ENCODE measurements around the gene CD8A.
A peak's percentile ranks its signal among the peaks of the same experiment; 100 is the strongest.
"Not testable (repeated sequence)": the region's sequence is repeated elsewhere in the genome, so short reads cannot be mapped to it uniquely, and the experiment has no call there.

Gene CD8A

DNA sequence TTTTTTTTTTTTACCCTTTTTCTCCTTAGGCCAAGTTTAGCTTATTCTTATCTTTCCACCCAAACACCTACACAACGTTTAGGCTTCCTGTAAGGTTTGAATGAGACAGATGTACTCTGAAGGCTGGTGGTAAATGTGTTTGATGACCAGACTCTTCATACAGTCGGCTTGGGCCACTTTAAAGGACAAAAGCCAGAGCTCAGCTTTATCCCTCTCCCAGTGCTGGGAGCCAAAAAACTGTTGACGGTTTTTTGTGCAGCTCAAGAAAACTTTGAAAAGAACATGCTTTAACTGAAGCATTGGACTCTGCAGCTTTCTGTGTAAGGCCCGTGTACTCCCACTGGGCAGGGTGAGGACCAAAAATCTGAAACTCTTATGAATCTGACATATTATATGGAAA, 15.4 kb downstream of the CD8A start:
- no peak for DNase-seq

DNA sequence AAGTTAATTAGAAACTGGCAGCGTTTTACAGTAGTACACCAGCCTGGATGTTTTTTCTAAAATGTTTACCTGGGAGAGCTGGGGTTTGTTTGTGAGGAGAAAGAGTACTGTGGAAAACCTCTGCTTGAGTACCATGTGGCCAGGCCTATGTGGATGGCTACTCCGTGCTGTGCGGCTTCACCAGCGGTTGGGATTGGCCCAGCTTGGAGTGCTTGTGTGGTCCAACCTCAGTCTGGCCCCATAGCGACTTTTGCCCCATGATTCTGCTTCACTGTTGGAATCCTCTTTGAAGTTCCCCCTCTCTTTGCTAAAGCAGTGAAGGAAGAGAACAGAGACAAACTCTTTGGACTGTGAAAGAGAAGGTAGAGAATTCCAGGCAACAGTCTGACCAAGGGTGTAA, 15.9 kb downstream of the CD8A start:
- DNase-seq: no peak

DNA sequence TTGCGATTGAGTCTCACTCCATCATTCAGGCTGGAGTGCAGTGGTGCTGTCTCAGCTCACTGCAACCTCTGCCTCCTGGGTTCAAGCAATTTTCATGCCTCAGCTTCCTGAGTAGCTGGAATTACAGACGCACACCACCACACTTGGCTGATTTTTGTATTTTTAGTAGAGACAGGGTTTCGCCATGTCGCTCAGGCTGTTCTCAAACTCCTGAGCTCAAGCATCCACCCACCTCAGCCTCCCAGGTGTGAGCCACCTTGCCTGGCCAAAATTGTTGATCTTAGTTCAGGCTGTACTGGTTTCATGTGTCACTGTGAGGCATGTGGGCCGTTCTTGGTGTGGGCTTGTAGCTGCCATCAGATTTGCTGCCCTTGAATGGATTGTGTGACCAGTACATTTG, 18.1 kb downstream of the CD8A start:
- DNase-seq: no peak

DNA sequence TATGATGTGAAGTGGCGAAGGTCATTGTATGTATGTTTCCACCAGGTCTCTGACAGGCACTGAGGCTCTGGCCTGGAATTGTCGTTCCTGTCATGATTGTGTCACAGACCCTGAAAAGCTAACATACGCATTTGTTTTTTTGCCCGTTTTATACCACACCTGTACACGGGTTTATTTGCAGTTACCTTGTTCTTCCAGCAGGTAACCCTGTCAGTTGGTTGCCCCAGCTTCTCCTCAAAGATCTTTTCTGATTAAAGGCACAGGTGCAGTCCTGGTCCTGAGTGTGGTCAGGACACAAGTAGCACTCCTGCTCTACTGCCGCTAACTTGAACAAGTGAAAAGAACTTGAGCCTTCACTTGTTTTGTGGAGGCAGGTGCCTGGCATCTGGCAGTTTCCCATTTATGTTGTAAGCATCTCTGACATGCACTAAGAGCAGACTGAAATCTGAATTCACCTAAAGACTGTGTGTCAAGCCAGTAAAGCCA, 19.9 kb downstream of the CD8A start:
- DNase-seq: no peak

DNA sequence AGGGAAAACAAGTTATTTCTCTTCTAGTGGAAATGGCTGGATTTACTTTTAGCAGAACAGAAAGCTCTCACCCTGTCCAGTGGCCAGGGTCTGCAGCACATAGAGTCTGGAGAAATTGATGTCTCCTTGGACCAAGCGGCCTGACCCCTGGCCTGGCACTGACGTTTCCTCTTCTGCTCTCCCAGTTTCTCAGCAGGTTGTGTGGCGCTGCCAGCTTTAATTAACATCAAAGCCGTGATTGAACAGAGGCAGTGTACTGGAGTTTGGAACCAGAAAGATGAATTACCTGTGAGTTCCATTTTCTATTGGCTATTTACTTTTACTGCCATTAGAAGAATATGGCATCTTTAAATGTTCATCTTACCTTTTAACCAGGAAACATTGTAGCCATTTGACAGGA, 20.9 kb downstream of the CD8A start:
- no peak for DNase-seq

DNA sequence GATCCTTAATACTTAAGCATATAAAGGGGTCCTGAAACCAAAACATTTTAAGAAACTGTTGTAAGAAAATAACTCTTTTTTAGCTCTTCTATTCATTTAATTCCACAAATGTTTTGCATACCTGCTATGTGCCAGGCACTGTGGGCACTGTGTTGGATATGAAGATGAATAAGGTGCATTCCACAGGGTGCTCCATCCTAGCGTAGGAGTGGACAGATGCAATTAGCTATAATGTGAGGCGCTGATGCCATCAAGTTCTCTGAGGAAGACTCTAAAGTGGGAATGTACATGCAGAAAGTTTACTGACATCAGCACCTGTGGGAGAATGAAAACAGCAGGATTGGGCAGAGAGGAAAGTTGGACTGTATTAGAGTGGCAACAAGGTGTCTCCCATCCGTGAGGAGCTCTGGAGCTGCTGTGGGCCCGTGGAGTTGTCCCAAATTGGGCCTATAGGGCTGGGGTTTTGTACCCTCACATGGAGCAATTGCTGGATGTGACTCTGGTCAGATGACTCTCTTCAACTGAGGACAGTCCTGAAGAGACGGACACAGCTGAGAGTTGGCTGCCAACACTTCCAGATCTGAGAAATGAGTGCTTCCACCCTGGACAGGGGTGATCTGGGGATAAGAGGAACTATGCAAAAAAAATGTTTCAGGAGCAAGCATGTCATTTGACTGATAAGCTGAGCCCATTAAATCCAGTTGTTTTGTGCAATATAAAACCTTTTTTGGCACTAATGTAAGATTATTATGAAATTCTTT, 22.3 kb downstream of the CD8A start:
- no peak for DNase-seq

DNA sequence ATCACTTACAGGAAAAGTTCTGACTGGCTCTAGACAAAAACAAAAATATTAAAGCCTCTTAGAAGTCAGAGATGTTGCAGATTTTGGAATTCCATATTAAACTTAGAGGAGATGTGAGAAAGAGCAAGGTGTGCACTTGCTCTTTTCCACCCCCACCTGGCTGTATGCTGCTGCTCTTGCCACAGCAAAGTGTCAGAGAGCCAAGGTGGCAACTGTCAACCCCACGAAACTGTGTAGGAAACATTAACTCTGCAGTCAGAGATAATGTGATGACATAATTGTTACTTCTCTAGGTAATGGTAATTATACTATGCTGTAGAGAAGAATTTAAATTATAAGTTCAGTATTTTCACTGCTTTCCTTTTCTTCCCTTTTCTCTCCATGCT, 25.4 kb downstream of the CD8A start:
- no peak for DNase-seq

DNA sequence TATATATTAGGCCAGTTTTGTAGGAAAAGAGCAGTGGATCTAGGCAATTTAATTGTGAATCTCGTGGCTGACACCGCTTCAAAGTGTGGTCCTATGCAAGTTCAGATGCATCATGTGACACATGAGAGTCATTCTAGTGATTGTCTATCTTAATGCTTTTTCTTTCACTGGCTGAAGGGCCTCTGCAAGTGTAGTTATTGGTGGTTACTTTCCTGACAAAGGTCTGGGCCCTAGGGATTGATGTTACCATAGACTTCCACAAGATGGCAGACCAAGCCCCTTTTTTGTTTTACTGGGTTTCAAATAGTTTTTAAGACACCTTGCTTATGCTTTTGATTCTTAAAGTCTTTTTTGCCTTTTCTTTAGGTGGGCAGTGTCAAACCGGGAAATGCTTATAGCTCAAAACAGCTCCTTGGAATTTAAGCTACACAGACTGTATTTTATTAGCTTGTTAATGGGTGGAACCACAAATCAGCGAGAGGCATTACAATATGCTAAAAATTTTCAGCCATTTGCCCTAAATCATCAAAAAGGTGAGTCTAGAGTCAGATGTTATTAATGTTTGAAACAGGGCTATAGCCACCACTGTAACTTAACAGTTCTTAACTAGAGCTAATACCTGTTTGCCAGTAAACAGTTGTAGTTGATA, 25.9 kb downstream of the CD8A start:
- peak; percentile 51 for DNase-seq

DNA sequence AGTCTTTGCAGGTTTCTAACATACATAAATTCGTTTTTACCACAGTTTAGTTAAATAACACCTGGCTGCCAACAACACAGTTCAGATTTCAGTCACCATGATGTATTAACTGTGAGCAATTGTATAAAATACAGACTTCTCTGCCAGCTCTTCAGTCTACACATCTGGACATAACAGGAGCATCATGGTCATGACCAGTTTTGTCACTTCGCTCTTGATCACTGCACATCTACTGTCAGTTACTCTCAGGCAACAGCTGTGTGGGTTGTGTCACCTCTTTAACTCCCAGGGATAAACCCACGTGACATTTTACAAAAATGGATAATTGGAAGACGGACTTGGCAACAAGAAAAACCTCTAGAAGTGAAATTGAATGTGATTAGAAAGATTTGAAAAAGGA, 30.3 kb downstream of the CD8A start:
- DNase-seq: no peak

DNA sequence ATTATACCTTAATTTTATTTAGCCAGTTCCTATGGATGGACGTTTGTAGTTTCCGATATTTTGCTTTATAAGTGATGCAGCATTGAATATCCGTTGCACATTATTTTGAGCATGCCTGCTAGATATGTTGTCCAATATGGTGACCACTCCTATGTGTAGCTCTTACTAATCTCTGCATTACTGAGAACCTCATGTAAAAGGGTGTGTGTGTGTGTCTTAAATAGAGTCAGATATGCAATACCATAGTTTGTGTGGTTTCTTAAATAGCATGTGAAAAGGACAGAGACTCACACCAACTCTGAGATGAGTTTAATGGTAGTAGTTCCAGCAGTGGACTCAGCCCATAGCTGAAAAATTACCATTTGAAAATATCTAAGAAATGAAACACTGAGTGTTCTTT, 32.3 kb downstream of the CD8A start:
- no peak for DNase-seq

DNA sequence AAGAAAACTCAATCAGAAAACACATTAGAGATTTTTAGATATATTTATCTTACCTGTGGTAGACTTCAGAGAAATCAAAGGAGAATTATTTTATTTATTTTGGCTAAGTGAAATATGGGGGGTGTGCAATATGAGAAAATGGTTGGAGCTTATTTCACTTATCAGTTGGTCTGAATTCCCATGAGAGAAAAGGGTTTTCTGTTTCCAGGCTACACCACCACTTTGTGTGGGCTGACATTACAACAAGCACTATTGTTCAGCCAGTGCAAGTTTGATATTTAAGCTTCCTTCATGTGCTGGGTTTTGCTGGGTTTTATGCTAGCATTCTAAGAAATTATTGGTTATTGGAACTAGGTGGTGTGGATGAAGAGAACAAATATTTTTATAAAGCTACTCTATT, 37.1 kb downstream of the CD8A start:
- DNase-seq: no peak

DNA sequence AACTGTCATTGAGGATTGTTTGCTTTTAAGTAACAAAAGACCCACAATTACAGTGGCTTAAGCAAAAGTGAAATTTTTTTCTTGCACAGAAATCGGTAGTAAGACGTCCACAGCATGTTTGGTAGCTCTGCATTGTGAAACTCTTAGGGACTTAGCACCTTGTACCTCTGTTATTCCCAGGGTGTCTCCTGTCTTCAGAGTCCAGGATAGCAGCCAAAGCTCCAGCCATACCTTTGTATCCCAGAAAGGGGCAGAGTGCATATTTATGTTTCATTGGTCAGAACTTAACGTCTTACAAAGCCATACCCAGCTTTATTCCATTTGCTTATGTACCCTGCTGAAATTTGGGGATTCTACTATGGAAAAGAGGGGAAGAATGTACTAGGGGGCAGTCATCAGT, 37.8 kb downstream of the CD8A start:
- no peak for DNase-seq

DNA sequence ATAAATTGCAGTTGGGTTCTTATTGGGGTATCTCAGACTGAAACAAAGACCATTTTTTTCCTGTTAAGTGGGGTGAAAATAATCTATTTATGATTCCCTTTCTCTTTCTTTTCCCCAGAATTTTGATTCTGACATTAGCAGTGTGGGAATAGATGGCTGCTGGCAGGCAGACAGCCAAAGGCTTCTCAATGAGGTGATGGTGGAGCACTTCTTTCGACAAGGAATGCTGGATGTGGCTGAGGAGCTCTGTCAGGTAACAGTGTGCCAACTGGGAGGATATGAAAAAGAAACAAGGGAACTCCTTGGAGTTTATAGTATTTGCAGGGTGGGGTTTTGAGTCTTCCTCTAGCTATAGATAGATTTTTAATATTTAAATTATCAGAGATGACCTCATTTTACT, 38.9 kb downstream of the CD8A start:
- DNase-seq: no peak

DNA sequence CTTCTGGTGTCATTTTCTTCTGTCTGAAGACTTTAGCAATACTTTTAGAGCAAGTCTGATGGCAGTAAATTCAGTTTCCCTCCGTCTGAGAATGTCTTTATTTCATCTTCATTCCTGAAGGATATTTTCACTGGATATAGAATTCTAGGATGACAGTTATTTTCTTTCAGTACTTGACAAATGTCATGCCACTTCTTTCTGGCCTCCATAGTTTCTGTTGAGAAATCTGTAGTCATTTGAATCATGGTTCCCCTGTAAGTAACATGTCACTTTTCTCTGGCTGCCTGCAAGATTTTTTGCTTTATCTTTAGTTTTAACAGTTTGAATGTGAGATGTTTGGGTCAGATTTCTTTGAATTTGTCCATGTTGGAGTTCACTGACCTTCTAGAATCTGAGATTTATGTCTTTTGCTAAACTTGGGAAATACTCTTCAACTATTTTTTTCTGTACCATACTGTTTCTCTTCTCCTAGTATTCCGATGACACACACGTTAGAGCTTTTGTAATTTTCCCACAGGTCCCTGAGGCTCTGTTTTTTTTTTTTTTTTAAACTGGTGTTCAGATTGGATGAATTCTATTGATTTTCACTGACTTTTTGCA, 40.4 kb downstream of the CD8A start:
- no peak for DNase-seq

DNA sequence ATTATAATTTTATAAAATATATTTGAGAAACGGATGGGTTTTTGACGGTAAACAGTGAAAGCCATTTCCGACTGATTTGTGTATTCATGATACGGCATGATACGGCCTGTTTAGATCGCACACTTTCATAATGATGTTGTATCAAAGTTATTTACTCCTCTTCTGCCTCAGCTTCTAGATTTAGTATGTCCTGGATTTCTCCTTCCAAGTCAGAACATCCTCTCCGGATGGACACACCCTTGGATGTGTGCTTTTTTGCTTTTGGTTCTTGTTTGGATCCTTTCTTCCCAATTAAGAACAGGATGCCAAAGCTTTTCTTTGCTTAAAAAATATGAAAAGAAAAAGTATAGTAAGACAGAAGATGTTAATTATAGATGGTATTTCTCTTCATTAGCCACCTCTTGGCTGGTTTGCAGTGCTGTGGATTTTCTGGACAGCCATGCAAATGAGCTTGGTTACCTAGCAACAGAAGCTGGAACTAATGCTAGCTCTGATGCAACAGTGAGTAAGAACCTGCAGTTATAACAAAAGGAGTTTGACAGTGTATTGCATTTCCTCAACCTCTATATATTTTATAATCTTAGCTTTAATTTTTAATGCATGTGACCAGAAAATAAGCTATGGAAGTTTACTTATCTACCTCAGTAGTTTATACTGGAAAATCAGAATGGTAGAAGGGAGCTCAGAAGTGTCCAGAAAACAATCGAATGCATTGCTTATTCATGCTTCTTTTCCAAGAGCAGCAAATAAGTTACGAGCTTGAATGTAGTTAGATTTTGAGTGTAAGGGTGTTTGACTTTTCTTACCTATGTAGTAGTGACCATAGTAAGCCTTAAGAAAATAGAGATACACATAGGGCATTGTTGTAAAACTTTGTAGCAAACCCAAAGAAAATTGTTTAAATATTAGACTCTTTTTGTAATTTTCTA, 42.7 kb downstream of the CD8A start:
- peak; percentile 41 for DNase-seq

DNA sequence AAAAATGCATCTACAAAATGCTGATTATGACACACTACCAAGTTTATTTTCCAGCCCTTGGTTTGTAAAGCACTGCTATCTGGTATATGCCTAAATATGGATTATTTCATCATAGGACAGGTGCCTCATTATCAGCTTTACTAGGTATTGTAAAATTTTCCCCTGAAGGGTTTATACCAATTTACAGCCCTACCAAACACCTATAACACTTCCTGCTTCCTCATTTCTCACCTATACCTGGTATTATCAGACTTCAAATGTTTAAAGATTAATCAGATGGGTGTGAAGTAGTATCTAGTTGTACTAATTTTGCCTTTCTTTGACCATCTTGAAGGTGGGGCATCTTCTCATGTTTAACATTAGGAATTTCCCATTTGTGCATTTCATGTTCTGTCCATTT, 43.8 kb downstream of the CD8A start:
- DNase-seq: no peak

DNA sequence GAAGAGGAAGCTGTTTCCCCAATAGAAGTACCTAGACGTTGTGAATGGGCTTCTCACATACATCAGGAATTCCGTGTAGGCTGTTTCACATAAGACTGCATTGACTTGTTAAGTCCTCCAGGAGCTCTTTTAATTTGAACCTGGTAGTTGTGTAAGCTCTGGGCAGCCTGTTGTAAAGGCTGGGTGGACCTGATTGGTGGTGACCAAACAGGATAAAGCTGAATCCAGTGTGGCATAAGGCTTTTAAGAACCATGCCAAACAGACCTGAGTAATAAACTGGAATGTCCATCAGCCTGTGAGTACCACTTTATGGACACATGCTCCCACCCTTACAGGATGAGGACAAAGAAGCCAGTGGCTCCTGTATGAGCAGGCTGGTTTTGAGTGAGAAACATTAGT, 46.6 kb downstream of the CD8A start:
- no peak for DNase-seq

DNA sequence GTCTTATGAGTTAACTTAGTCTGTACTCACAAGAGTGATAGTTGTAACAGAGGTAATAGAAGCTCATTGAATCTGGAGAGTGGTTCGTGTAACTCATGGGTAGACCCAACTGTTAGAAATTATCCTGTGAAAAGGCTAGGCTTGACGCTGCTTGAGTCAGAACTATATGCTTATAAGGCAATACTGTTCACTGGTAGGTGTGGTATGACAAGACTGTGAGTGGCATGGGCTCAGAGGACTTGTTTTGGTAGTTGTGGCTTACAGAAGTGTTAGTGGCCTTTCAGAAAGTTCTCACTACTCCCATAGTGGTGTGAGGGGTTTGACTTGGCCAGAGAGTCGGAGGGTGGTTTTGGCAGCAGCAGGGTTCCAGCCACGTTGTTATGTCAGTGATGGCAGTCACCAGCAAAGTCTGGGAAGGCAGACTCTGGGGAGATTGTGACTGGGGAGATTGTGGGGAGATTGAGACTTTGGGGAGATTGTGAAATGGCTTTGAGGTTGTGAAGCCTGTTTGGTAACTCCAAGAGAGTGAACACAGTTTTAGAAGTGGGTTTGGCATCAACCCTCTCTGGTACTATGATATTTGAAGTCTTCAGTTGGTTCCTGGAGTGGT, 48.7 kb downstream of the CD8A start:
- peak; percentile 13 for DNase-seq

DNA sequence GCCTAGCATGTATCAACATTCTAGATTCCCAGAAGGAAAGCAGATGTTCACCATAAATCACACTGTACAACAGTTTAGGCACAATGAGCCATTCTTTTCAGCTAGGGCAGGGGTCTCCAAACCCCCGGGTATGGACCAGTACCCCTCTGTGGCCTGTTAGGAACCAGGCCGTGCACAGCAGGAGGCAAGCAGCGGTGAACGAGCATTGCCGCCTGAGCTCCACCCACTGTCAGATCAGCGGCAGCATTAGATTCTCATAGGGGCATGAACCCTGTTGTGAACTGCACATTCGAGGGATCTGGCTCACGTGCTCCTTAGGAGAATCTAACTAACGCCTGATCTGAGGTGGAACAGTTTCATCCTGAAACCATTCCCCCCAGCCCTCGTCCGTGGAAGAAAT, 50.8 kb downstream of the CD8A start:
- not testable (repeated sequence) for DNase-seq

DNA sequence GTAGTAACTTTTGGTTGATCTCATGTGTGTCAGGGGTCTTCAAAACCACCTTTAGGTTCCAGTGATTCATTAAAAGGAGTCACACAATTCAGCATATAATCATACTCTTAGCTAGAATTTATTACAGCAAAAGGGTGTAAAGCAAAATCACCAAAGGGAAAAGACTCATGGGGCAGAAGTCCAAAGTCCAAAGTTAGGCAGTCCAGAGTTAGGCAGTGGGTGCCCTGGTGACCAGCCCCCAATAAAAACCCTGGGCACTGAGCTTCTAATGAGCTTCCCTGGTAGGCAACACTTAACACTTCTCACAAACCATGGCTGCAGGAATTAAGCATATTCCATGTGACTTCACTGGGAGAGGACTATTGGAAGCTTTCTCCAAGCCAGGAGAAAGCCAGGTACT, 51.2 kb downstream of the CD8A start:
- DNase-seq: not testable (repeated sequence)

DNA sequence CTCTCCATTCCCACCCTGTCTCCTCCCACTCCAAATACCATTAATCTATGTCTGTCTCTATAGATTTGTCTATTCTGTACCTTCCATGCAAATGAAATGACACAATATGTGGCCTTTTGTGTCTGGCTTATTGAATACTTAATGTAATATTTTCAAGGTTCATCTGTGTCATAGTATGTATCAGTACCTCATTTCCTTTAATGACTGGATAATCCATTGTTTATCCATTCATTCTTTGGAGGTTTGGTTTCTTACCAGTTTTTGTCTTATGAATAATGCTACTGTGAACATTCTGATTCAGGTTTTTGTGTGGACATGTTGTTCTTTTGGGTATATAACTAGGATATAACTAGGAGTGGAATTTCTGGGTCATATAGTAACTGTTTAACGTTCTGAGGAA, 55.8 kb downstream of the CD8A start:
- DNase-seq: not testable (repeated sequence)

Data from activated CD4-positive, alpha-beta T cell treated with anti-CD3 and anti-CD28 coated beads, Interleukin-10, Interleukin-2, amounts not matched to agents 100 ng/mL and 50 ng/mL, durations not matched to agents 16 hours and 8 hours (primary cell).